ENCODE data around the gene CCL11.

CCL11 gene

DNA sequence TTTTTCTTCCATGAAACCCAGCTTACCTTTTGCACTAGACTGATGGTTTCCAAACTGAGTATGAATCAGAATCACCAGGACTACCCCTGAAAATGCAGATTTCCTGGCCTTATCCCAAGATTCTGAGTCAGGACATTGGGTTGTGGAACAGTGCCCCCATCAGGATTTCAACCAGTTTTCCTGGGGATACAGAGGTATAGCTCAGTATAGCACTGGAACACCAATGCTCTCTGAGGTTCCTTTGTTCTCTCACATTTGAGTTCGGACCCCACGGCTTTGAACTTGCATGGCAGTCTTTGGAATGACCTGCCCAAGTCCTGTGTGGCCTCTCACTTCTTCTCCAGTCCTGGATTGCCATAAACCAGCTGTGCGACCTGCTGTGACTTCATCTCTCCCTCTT lies 20.9 kb downstream of the CCL11 start:
- no peak overlapping the region for H3K27ac ChIP-seq
- TF ChIP-seq, protein P1, sequence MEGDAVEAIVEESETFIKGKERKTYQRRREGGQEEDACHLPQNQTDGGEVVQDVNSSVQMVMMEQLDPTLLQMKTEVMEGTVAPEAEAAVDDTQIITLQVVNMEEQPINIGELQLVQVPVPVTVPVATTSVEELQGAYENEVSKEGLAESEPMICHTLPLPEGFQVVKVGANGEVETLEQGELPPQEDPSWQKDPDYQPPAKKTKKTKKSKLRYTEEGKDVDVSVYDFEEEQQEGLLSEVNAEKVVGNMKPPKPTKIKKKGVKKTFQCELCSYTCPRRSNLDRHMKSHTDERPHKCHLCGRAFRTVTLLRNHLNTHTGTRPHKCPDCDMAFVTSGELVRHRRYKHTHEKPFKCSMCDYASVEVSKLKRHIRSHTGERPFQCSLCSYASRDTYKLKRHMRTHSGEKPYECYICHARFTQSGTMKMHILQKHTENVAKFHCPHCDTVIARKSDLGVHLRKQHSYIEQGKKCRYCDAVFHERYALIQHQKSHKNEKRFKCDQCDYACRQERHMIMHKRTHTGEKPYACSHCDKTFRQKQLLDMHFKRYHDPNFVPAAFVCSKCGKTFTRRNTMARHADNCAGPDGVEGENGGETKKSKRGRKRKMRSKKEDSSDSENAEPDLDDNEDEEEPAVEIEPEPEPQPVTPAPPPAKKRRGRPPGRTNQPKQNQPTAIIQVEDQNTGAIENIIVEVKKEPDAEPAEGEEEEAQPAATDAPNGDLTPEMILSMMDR (IDR thresholded peaks at IDR 0.05) = no peak
- no peak for TF ChIP-seq ZFX (IDR thresholded peaks at IDR 0.05; ENCODE audit: borderline replicate concordance)

- H3K27ac ChIP-seq = no peak overlapping the region
- TF ChIP-seq, protein P1 (IDR thresholded peaks at IDR 0.05) = no peak
- TF ChIP-seq ZFX (IDR thresholded peaks at IDR 0.05; ENCODE audit: borderline replicate concordance) = no peak
Measured at GRCh38 chr17:34307110-34307509, 21.6 kb downstream of the CCL11 start.

- H3K27ac ChIP-seq = no peak overlapping the region
- TF ChIP-seq, protein P1 (IDR thresholded peaks at IDR 0.05) = no peak
- no peak for TF ChIP-seq ZFX (IDR thresholded peaks at IDR 0.05; ENCODE audit: borderline replicate concordance)
Measured at GRCh38 chr17:34308371-34308770, 22.8 kb downstream of the CCL11 start.

DNA sequence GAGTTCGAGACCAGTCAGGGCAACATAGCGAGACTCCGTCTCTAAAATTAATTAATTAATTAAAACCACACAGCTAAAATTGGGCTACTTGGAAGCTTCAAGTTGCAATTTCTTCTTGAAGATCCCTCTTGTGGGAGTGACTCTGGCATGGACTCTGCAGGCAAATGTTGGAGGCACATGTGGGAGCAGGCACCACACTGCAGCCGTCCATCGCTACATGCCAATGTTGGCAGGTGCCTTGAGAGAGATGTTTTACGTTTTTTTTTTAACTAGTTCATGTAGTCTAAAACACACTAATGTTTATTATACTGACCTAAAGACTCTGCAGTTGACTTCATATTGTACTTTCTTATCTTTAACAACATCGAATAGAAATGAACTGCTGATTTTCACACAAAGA lies 25.7 kb downstream of the CCL11 start:
- TF ChIP-seq, protein P1 (IDR thresholded peaks at IDR 0.05) = no peak
- no peak for TF ChIP-seq ZFX (IDR thresholded peaks at IDR 0.05; ENCODE audit: borderline replicate concordance)
- H3K27ac ChIP-seq = no peak overlapping the region

- H3K27ac ChIP-seq = no peak overlapping the region
- TF ChIP-seq, protein P1 (IDR thresholded peaks at IDR 0.05) = no peak
- no peak for TF ChIP-seq ZFX (IDR thresholded peaks at IDR 0.05; ENCODE audit: borderline replicate concordance)
Measured at GRCh38 chr17:34312080-34312479, 26.5 kb downstream of the CCL11 start.

- H3K27ac ChIP-seq = no peak overlapping the region
- TF ChIP-seq ZFX (IDR thresholded peaks at IDR 0.05; ENCODE audit: borderline replicate concordance) = no peak
- TF ChIP-seq, protein P1 (IDR thresholded peaks at IDR 0.05) = no peak
Measured at GRCh38 chr17:34313164-34313563, 27.6 kb downstream of the CCL11 start.

GRCh38 chr17:34314279-34314678 lies 28.7 kb downstream of the CCL11 start:
- no peak for TF ChIP-seq ZFX (IDR thresholded peaks at IDR 0.05; ENCODE audit: borderline replicate concordance)
- TF ChIP-seq, protein P1 (IDR thresholded peaks at IDR 0.05) = no peak
- no peak overlapping the region for H3K27ac ChIP-seq
